ENCODE results near the gene USP46. TPM values are rescaled to one million over a fixed set of nuclear protein-coding genes. Genes with fewer than 3 reads are reported as not detected.

The USP46 gene
- total RNA-seq, 1 donor from 2014 or later: 15.4 TPM

- DNase-seq: no peak
- Histone ChIP-seq H3K27me3 (no peaks in the 10 kb centered on the region), H3K4me3 (no peak overlapping the region), H3K36me3 (no peaks in the 10 kb centered on the region), H3K9me3 (no peaks in the 10 kb centered on the region), H3K4me1 (no peaks in the 10 kb centered on the region), H3K27ac (no peak overlapping the region)
- no peak for ATAC-seq
- TF ChIP-seq CTCF (IDR thresholded peaks at IDR 0.05): no peak
- intact Hi-C loops (cut with DNase I): no loop called here
Observed at GRCh38 chr4:52566136-52567031, 92.7 kb downstream of the USP46 start.

- Histone ChIP-seq H3K27me3 (no peaks in the 10 kb centered on the region), H3K4me3 (no peak overlapping the region), H3K4me1 (no peaks in the 10 kb centered on the region), H3K27ac (no peak overlapping the region), H3K36me3 (no peaks in the 10 kb centered on the region), H3K9me3 (no peaks in the 10 kb centered on the region)
- ATAC-seq: no peak
- no peak for DNase-seq
- TF ChIP-seq CTCF (IDR thresholded peaks at IDR 0.05): no peak
- intact Hi-C loops (cut with DNase I): no loop called here
Observed at GRCh38 chr4:52560844-52561280, 98.2 kb downstream of the USP46 start.

GRCh38 chr4:52555356-52555716, 103.8 kb downstream of the USP46 start:
- Histone ChIP-seq H3K36me3 (no peaks in the 10 kb centered on the region), H3K4me3 (no peak overlapping the region), H3K27me3 (no peaks in the 10 kb centered on the region), H3K9me3 (no peaks in the 10 kb centered on the region), H3K4me1 (no peaks in the 10 kb centered on the region), H3K27ac (no peak overlapping the region)
- DNase-seq (no peak), ATAC-seq (no peak)
- no peak for TF ChIP-seq CTCF (IDR thresholded peaks at IDR 0.05)
- intact Hi-C loops (cut with DNase I): no loop called here

- Histone ChIP-seq H3K36me3 (no peaks in the 10 kb centered on the region), H3K4me3 (no peak overlapping the region), H3K4me1 (no peaks in the 10 kb centered on the region), H3K27ac (no peak overlapping the region), H3K9me3 (no peaks in the 10 kb centered on the region), H3K27me3 (no peaks in the 10 kb centered on the region)
- no peak for DNase-seq
- no peak for ATAC-seq
- intact Hi-C loops (cut with DNase I): no loop called here
- no peak for TF ChIP-seq CTCF (IDR thresholded peaks at IDR 0.05)
Observed at GRCh38 chr4:52554612-52555355, 104.3 kb downstream of the USP46 start.

- Histone ChIP-seq H3K4me1 (no peaks in the 10 kb centered on the region), H3K36me3 (no peaks in the 10 kb centered on the region), H3K9me3 (no peaks in the 10 kb centered on the region), H3K4me3 (no peak overlapping the region), H3K27ac (no peak overlapping the region), H3K27me3 (no peaks in the 10 kb centered on the region)
- intact Hi-C loops (cut with DNase I): no loop called here
- no peak for DNase-seq
- TF ChIP-seq CTCF (IDR thresholded peaks at IDR 0.05): no peak
- ATAC-seq: no peak
Observed at GRCh38 chr4:52552778-52553177, 106.3 kb downstream of the USP46 start.
